Transverse colon (tissue), 4 donors: ENCODE data around the gene NEUROD2. TPM values are rescaled to one million over a fixed set of nuclear protein-coding genes. Genes with fewer than 3 reads are reported as not detected.

Source experiments
- DNase-seq: peaks from one replicate; pipeline ENCODE4 v3.0.0-alpha.2; 2019
- H3K27ac ChIP-seq, 4 donors: fragments of 200-600 bp; sonication (generic); 2 replicates each; pipeline ENCODE4 v1.5.1; 2016 to 2018; ENCODE audit warnings: inconsistent platforms in 4 of 4
- H3K27me3 ChIP-seq: fragments of 200-600 bp; sonication (generic); 2 replicates; pipeline ENCODE4 v1.5.1; 2017; ENCODE audit warnings: inconsistent platforms
- H3K36me3 ChIP-seq, 4 donors: fragments of 200-600 bp; sonication (generic); 2 replicates each; pipeline ENCODE4 v1.5.1; 2017 to 2019; ENCODE audit warnings: inconsistent platforms in 4 of 4
- H3K4me1 ChIP-seq, 4 donors: fragments of 200-600 bp; sonication (generic); 2 replicates each; pipeline ENCODE4 v1.5.1; 2017 to 2020; ENCODE audit warnings: inconsistent platforms in 4 of 4
- H3K4me3 ChIP-seq, 4 donors: fragments of 200-600 bp; sonication (generic); 1 replicate in 1 of 4; 2 replicates in 3 of 4; pipeline versions ENCODE4 v1.5.1 to v1.6.1; 2017 to 2019; ENCODE audit warnings: inconsistent platforms in 4 of 4
- H3K9me3 ChIP-seq, 2 donors: fragments of 200-600 bp; sonication (generic); 2 replicates each; pipeline ENCODE4 v1.5.1; 2017 to 2019; ENCODE audit warnings: inconsistent platforms in 2 of 2
- EP300 ChIP-seq: sonication (generic); formaldehyde crosslinking; IDR thresholded peaks from one replicate; pipeline ENCODE4 v1.6.1; 2017; ENCODE audit warnings: antibody characterized with exemption, low read depth
- POLR2A ChIP-seq: fragments of 450-650 bp; IDR thresholded peaks from one replicate; pipeline ENCODE4 v1.6.1; 2016; ENCODE audit warnings: antibody characterized with exemption, mild to moderate bottlenecking, moderate library complexity
- POLR2AphosphoS5 ChIP-seq, 3 donors: sonication (generic); formaldehyde crosslinking; IDR thresholded peaks; one replicate each; pipeline ENCODE4 v1.6.1; 2016; ENCODE audit warnings: antibody characterized with exemption in 3 of 3
- WGBS, 2 donors: methylation state at CpG; one replicate each; pipeline ENCODE4 v1.1.5; 2018; ENCODE audit warnings: low coverage in 1 of 2; 5-methylcytosine and 5-hydroxymethylcytosine counted together
- in situ Hi-C, 4 donors: fragments of 200-750 bp; cut with MboI; loops; one replicate each; pipeline versions ENCODE4 v1.15.0 to v1.15.1; 2017; ENCODE audit warnings: low sequenced_read_pairs in 3 of 4, low pct_ligation_motif_present in 1 of 4, low pct_unique_long_range_greater_than_20kb in 1 of 4
- intact Hi-C: fragments of 100-400 bp; cut with DNase I; formaldehyde crosslinking; loops from one replicate; pipeline ENCODE4 v1.15.1; 2023; ENCODE audit warnings: low total_unique reads
- total RNA-seq, 4 donors: library from RNA; depleted of rRNA; stranded (reverse); fragments of >200 nt; gene quantifications; one replicate each; pipeline ENCODE4 v1.1.0, GENCODE V29; 2016
- TF ChIP-seq, protein P1 (sequence below), 5 experiments: fragments of 200-600 bp in 3 of 5; fragments of 450-650 bp in 2 of 5; sonication (generic) in 3 of 5; IDR thresholded peaks; 1 replicate in 2 of 5; 2 replicates in 3 of 5; pipeline ENCODE4 v1.5.1; 2016 to 2017; ENCODE audit warnings: antibody characterized with exemption in 5 of 5, inconsistent platforms in 3 of 5, mild to moderate bottlenecking in 2 of 5, moderate library complexity in 1 of 5

The NEUROD2 gene
- total RNA-seq, 4 donors from 2014 or later = not detected

DNA sequence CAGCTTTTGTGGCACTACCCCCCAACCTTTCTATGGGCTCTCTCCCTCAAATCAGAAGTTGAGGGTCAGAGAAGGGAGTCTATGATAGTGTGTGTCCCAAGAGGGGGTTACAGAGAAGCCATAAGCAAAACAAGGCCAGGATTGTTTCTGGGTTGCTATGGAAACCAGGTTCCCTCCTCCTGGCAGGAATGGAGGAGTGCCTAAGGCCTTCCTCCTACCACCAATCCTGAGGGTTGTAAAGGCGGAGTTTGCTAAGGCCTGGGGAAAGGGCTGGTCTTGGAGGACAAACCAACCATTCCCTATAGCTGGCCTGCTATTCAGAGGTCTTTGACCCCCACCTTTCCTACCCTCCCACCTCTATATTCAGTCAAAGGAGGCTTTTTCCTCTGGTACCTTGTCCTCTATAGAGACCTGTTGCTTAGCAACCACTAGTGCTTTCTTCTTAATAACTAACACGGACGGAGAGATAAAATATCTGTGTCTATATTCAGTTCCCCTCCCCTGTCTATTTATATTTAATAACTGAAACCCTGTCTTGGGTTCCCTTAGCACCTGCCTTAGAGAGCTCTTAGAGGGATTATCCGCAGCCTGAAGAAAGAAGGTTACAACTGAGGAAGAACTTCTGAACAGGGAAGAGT, 43.4 kb downstream of the NEUROD2 start:
- in situ Hi-C loops (no loop called here), intact Hi-C loops (no loop called here)
- no peaks in the 10 kb centered on the region for H3K27me3 ChIP-seq
- WGBS, 2 donors = 74 to 94% methylated on average over 3 to 4 of the region's 4 CpGs
- peaks cover 0 to 9% (median 0%) of the 10 kb centered on the region in 4 donors for H3K36me3 ChIP-seq
- no peak overlapping the region for H3K4me3 ChIP-seq
- TF ChIP-seq POLR2AphosphoS5 (IDR thresholded peaks at IDR 0.05) (no peak), EP300 (no peak), POLR2A (no peak)
- TF ChIP-seq, protein P1, sequence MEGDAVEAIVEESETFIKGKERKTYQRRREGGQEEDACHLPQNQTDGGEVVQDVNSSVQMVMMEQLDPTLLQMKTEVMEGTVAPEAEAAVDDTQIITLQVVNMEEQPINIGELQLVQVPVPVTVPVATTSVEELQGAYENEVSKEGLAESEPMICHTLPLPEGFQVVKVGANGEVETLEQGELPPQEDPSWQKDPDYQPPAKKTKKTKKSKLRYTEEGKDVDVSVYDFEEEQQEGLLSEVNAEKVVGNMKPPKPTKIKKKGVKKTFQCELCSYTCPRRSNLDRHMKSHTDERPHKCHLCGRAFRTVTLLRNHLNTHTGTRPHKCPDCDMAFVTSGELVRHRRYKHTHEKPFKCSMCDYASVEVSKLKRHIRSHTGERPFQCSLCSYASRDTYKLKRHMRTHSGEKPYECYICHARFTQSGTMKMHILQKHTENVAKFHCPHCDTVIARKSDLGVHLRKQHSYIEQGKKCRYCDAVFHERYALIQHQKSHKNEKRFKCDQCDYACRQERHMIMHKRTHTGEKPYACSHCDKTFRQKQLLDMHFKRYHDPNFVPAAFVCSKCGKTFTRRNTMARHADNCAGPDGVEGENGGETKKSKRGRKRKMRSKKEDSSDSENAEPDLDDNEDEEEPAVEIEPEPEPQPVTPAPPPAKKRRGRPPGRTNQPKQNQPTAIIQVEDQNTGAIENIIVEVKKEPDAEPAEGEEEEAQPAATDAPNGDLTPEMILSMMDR (IDR thresholded peaks at IDR 0.05) = no peak
- no peaks in the 10 kb centered on the region for H3K4me1 ChIP-seq
- DNase-seq = no peak
- H3K9me3 ChIP-seq = no peaks in the 10 kb centered on the region
- no peak overlapping the region for H3K27ac ChIP-seq

DNA sequence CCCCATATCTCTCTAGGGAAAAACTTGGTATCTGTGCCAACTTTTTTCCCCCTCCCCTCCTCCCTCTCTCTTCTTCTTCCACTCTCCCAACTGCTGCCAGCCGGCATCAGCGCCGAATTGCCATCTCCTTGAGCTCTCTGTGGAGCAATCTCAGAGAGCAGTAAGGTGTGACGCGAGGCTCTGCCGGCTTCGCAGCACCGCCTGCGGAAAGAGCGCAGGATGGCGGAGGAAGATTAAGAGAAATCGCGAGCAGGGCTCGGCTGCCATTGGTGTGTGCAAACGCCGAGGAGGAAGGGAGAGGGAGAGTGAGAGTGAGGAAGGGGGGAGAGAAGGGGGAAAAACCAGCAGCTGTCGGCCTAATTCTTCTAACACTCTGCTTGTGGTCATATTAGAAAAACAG, 44.2 kb downstream of the NEUROD2 start:
- intact Hi-C loops = no loop called here
- Histone ChIP-seq H3K9me3 (no peaks in the 10 kb centered on the region), H3K4me3 (no peak overlapping the region), H3K36me3 (peaks cover 0 to 9% (median 0%) of the 10 kb centered on the region in 4 donors), H3K27me3 (no peaks in the 10 kb centered on the region), H3K27ac (no peak overlapping the region), H3K4me1 (no peaks in the 10 kb centered on the region)
- in situ Hi-C loops = no loop called here
- DNase-seq = no peak
- TF ChIP-seq, protein P1 (IDR thresholded peaks at IDR 0.05) = no peak
- no peak for TF ChIP-seq POLR2A
- no peak for TF ChIP-seq POLR2AphosphoS5 (IDR thresholded peaks at IDR 0.05)
- no peak for TF ChIP-seq EP300
- 58% methylated on average over 17 of the region's 17 CpGs; no CpG with 5 or more reads in 1 of the 2 donors for WGBS, 2 donors

DNA sequence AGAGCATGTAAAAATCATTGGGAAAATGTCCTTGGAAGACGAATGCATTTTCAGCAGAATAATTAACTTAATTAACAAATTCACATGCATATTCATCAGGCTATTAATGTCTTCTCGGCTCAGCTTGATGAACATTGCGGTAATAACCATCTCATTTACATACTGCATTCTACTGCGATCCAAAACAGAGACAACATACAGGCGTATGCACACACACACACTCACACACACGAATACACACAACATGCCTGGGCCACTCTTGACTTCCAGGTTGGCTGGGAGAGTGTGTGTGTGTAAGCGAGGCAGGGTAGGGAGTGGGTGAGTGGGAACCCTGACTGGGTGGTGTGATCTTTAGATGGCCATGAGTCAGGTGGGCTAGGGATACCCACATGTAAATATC, 44.7 kb downstream of the NEUROD2 start:
- intact Hi-C loops = no loop called here
- DNase-seq = no peak

GRCh38 chr17:39562395-39562794, 45.3 kb downstream of the NEUROD2 start:
- intact Hi-C loops = no loop called here
- no peak overlapping the region for H3K27ac ChIP-seq
- no peaks in the 10 kb centered on the region for H3K4me1 ChIP-seq
- H3K9me3 ChIP-seq = no peaks in the 10 kb centered on the region
- 50 to 64% methylated on average over 1 of the region's 1 CpG for WGBS, 2 donors
- peaks cover 0 to 9% (median 2%) of the 10 kb centered on the region in 4 donors for H3K36me3 ChIP-seq
- TF ChIP-seq POLR2A (no peak), POLR2AphosphoS5 (IDR thresholded peaks at IDR 0.05) (no peak), EP300 (no peak)
- TF ChIP-seq, protein P1 (IDR thresholded peaks at IDR 0.05) = no peak
- no peak overlapping the region for H3K4me3 ChIP-seq
- in situ Hi-C loops = no loop called here
- no peaks in the 10 kb centered on the region for H3K27me3 ChIP-seq
- DNase-seq = no peak

More for the DNA sequence above, 44.7 kb downstream of the NEUROD2 start:
- H3K9me3 ChIP-seq = no peaks in the 10 kb centered on the region
- no peaks in the 10 kb centered on the region for H3K4me1 ChIP-seq
- H3K36me3 ChIP-seq = peaks cover 0 to 9% (median 0%) of the 10 kb centered on the region in 4 donors
- TF ChIP-seq, protein P1 (IDR thresholded peaks at IDR 0.05) = no peak
- H3K27me3 ChIP-seq = no peaks in the 10 kb centered on the region
- no peak overlapping the region for H3K4me3 ChIP-seq
- no peak overlapping the region for H3K27ac ChIP-seq
- 83 to 87% methylated on average over 3 to 7 of the region's 7 CpGs for WGBS, 2 donors
- in situ Hi-C loops = no loop called here
